GM10847 (cell line): ENCODE measurements around the gene BHLHE23.

ENCODE experiments used
- POLR2A ChIP-seq: IDR thresholded peaks from 2 replicates; pipeline ENCODE4 v1.6.1; 2011; ENCODE audit not compliant: insufficient read length; ENCODE audit errors: extremely low read depth

BHLHE23 gene

DNA sequence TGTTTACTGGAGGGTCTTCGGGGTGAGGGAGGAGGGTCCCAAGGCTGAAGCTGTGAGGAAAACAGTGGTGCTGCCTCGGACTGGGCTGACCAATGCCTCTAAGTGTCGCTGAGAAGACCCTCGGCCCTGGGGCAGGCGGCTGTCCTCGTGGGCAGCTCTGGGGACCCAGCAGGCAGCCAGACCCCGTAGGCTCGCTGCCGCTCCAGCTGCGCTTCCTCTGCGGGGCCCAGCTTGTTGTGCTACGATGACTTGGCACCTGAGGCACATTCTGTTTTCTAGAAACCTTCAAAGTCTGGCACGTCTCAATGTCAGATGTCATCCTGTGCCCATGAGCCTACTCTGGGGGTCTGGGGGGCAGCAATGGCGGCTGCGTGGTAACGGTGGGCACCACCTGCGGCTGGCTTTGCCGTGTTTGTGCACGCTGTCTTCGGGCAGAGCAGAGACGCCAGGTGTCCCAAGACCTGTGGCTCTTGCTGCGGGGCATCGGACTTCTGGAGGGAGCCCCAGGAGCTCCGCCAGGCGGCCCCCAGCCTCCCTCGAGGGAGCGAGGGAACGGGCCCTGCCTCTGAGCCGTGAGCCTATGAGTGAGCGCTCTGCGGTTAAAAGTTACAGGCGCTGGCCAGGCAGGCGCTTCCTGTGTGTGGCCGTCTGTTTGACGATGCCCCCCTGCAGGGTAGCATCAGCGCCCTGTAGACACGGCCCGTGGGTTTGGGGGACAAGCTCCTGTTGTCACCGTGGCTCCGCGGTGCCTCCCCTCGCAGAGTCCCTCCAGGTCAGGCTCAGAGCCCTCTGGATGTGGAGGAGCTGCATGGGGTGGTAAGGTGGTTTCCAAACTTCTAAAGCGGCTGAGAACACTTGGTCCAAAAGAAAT, 47.4 kb downstream of the BHLHE23 start:
- no peak for TF ChIP-seq POLR2A

DNA sequence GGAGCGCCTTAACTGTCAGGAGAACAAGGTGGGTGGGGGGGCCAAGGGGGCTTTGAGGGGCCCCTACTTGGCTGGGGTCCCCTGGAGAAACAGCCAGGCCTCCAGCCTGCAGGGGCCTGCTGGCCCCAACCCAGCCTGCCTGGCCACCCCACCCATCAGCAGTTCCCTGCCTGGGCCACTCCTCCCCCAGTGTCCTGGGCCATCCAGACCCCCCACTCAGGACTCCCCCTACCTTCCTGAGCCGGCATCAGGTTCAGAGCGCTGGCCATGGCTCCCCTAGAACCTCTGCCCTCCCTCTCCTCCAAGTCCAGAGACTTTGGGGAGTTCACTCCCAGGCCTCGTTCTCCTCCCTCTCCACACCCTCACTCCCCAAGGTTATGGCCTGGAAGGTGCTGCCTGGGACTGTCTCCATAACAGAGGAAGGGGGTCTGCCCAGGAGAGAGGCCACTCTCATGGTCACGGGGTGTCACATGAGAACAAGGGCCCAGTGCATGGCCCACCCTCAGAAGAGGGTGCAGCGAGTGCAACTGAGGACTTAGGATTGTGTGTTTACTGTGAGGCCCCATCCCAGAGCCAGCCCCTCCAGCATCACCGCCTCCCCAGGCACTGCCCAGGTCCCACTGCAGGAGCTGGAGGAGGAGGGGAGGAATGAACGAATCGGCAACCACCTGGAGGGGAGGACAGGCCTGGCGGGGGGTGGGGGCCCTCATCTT, 48.2 kb downstream of the BHLHE23 start:
- no peak for TF ChIP-seq POLR2A

DNA sequence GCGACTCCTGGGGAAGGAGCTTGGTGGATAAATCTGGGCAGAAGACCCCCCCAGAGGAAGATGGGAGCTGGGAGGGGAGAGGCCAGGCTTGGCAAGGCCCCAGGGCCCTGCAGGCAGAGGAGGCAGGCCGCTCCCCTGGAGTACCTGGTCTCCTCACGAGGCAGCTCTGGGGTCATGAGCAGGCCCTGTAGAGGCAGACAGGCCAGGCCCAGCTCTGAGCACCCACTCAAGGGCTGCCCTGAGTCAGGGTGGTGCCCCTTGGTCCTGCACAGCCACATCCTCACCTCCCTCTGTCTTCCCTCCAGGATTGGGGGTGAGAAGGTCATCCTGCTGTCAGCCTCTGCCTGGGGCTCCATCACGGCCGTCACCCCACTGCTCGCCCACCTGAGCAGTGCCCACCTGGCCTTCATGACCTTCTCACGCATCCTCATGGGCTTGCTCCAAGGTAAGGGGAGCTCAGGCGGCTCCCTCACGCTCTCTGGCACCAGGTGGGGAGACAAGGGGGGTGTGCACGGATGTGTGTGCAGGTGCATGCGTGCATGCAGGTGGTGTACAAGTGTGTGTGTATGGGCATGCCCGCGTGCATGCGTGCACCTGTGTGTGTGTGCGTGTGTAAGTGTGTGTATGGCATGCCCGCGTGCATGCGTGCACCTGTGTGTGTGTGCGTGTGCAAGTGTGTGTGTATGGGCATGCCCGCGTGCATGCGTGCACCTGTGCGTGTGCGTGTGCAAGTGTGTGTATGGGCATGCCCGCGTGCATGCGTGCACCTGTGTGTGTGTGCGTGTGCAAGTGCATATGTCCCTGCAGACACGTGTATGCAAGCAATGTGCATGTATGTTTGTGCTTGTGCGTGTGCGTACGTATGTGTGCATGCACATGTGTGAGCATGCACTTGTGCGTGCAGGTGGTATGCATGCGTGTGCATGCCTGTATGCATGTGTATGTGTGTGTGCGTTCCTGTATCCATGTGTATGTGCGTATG, 49.3 kb downstream of the BHLHE23 start:
- no peak for TF ChIP-seq POLR2A

DNA sequence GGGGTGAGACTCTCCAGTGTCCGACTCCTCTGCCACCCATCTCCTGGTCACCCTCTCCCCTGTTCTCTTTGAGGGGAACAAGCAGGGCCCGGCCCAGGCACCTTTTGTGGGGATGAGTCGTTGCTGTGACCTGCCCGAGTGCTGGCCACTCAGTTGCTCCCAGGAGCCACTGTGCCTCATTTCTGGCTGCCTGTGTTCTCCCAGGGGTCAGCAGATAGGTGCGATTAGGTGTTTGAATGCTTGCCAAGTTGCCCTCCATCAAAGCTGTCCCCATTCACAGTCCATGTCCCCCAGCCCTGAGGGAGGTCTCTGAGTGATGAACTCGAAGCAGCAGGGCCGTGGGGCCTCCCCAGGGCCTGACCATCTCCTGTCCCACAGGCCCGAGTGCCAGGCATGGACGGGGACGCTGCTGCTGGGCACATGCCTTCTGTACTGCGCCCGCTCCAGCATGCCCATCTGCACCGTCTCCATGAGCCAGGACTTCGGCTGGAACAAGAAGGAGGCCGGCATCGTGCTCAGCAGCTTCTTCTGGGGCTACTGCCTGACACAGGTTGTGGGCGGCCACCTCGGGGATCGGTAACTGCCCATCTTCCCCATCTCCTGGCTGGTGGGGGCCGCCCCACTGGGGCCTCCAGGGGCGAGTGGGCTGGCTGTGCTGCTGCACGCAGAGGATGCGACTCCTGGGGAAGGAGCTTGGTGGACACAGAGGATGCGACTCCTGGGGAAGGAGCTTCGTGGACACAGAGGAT, 50.2 kb downstream of the BHLHE23 start:
- no peak for TF ChIP-seq POLR2A
